Activated naive CD8-positive, alpha-beta T cell treated with anti-CD3 and anti-CD28 coated beads, Interleukin-2, amount 50 U/mL, for 16 hours (primary cell): ENCODE results near the gene HLA-B.
A peak's percentile ranks its signal among the peaks of the same experiment; 100 is the strongest.
"Not testable (repeated sequence)": the region's sequence is repeated elsewhere in the genome, so short reads cannot be mapped to it uniquely, and the experiment has no call there.

Experiments
- DNase-seq: peaks from one replicate; pipeline ENCODE4 v3.0.0-alpha.2; 2020; ENCODE audit warnings: low read depth, low spot score

HLA-B gene

GRCh38 chr6:31356946-31357466 is at the start of gene HLA-B:
TSS of gene HLA-B (minus strand) at chr6:31357179. CDS start at chr6:31357158, 21 bp downstream.
- DNase-seq: peak; percentile 55

GRCh38 chr6:31405996-31406395 is 49.0 kb upstream of the HLA-B start:
- DNase-seq: no peak

- DNase-seq: not testable (repeated sequence)
Observed at GRCh38 chr6:31404061-31404364, 47.0 kb upstream of the HLA-B start.

GRCh38 chr6:31403283-31404060 is 46.5 kb upstream of the HLA-B start, which contains the start of gene MICA:
TSS of gene MICA (plus strand) at chr6:31403595. CDS start at chr6:31403633, 38 bp downstream.
- DNase-seq: peak; percentile 33

- no peak for DNase-seq
Observed at GRCh38 chr6:31402324-31403282, 45.6 kb upstream of the HLA-B start.

GRCh38 chr6:31401403-31401802 is 44.4 kb upstream of the HLA-B start:
- no peak for DNase-seq

- DNase-seq: peak; percentile 45
Observed at GRCh38 chr6:31400467-31401289, 43.7 kb upstream of the HLA-B start.

- no peak for DNase-seq
Observed at GRCh38 chr6:31399589-31400466, 42.8 kb upstream of the HLA-B start.

GRCh38 chr6:31397901-31398525 is 41.0 kb upstream of the HLA-B start:
- DNase-seq: no peak

GRCh38 chr6:31397153-31397499 is 40.1 kb upstream of the HLA-B start:
- not testable (repeated sequence) for DNase-seq

GRCh38 chr6:31396422-31397152 is 39.6 kb upstream of the HLA-B start:
- DNase-seq: peak; percentile 81

- no peak for DNase-seq
Observed at GRCh38 chr6:31395832-31396231, 38.9 kb upstream of the HLA-B start.

- DNase-seq: no peak
Observed at GRCh38 chr6:31394381-31394780, 37.4 kb upstream of the HLA-B start.

- DNase-seq: no peak
Observed at GRCh38 chr6:31393932-31394331, 37.0 kb upstream of the HLA-B start.

GRCh38 chr6:31389802-31390132 is 32.8 kb upstream of the HLA-B start:
- DNase-seq: not testable (repeated sequence)

GRCh38 chr6:31388916-31389801 is 32.2 kb upstream of the HLA-B start:
- not testable (repeated sequence) for DNase-seq

GRCh38 chr6:31386977-31387376 is 30.0 kb upstream of the HLA-B start:
- no peak for DNase-seq

GRCh38 chr6:31386099-31386498 is 29.1 kb upstream of the HLA-B start:
- no peak for DNase-seq
